GM19035 (cell line): ENCODE data around the gene CDPF1.
"Not testable (repeated sequence)": the region's sequence is repeated elsewhere in the genome, so short reads cannot be mapped to it uniquely, and the experiment has no call there.

ENCODE experiments used
- ATAC-seq: cut with Tn5 transposase; IDR thresholded peaks from one replicate; pipeline ENCODE4 v1.9.1; 2021; ENCODE audit not compliant: unreplicated experiment

The CDPF1 gene

GRCh38 chr22:46281866-46282678, 32.0 kb upstream of the CDPF1 start:
- no peak for ATAC-seq

GRCh38 chr22:46280999-46281623, 31.0 kb upstream of the CDPF1 start:
- ATAC-seq: no peak

GRCh38 chr22:46280063-46280817, 30.1 kb upstream of the CDPF1 start:
- no peak for ATAC-seq

DNA sequence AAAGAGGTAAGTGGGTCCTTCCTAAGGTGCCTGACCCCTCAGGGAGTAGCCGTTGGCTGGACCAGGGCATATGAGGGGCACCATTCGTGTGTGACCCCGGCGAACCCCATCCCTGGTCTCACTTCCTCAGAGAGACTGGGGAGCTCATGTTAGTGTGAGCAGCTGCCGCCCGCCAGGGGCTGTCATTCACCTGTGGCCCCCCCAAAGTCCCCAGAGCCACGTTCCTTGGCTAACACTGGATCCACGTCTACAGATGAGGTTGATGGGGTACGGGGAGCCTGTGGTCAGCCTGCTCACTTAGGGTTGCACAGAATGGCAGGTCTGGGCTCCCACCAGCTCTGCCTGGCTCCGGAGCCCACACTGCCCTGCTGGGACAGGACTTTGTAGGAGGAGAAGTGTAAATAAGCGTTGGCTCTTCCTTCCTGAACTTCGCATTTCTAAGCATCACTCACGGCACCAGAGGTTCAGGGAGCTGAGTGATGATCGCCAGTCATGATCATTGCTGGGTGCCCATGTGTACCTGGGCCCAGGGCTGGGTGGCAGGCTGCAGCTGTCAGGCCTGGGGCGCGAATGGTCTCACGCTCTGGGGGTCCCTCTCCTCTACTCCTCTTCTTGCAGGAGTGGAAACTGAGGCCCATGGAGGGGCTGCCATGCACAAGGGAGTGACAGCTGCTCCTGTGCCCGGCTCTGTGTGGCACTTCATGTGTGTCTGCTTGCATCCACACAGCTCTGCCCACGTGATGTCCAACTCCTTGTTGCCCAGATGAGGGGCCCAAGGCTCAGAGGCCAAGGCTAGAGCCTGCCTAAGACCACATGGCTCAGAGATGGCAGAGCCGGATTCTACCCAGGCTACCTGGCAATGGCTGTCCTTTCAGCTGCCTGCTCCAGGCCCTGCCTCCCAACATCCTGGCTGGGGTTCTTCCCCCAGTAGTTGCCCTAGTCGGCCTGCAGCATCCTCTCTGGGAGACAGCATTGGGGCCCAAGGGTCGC, 28.9 kb upstream of the CDPF1 start:
- ATAC-seq: no peak

DNA sequence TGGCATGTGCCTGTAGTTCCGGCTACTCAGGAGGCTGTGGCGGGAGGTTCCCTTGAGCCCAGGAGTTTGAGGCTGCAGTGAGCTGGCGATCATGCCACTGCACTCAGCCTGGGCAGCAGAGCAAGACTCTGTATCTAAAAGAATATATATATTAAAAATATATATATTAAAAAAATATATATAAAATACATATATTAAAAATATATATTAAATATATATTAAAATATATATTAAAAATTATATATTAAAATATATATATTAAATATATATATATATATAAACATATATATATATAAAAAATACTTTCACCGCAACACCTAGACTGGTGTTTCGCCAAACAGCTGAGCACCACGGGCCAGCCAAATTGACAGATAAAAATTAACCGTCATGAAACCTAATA, 26.5 kb upstream of the CDPF1 start:
- no peak for ATAC-seq

GRCh38 chr22:46275455-46276122, 25.5 kb upstream of the CDPF1 start:
- no peak for ATAC-seq

DNA sequence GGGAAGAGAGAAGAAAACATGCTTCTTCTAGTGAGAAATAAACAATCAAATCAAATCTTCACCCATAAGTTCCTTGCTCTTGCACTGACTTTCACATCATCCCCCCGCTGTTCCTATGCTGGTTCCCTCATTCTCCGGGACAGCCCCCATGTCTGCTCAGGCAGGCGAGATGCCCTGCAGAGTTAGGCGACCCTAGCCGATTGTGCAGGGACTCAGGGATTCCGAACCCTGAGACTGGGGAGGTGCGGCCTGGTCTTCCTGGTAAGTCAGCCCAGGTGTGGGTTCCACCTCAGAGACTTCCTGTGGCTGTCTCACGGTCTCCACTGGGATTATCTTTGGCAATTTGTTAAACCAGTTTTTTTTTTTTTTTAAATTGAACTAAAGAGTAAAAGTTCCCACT, 24.3 kb upstream of the CDPF1 start:
- no peak for ATAC-seq

GRCh38 chr22:46273432-46274148, 23.5 kb upstream of the CDPF1 start:
- no peak for ATAC-seq

- ATAC-seq: no peak
These were observed 22.8 kb upstream of the CDPF1 start for GRCh38 chr22:46272762-46273431.

DNA sequence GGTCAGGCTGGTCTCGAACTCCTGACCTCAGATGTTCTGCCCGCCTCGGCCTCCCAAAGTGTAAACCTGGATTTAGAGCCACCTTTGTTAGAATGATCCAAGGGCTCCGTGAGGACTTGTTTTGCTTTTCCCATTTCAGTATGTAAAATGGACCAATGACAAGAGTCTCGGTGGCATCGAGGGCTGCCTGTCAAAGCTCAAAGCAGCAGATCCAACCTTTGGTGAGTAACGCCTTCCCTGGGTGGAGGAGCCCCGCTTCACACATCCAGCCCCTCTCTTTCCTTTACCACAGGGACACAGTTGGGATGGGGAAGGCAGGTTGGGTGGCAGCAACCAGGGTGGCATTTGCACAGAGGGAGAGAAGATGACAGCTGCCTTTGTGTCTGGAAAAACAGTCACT, 22.1 kb upstream of the CDPF1 start:
- ATAC-seq: no peak

- no peak for ATAC-seq
These were observed 19.5 kb upstream of the CDPF1 start for GRCh38 chr22:46269564-46269963.

GRCh38 chr22:46267431-46268279, 17.6 kb upstream of the CDPF1 start, which contains the start of gene TTC38:
Gene TTC38, plus strand, starts transcription at chr22:46268008. Its CDS starts 32 bp downstream, at chr22:46268040.
- no peak for ATAC-seq

DNA sequence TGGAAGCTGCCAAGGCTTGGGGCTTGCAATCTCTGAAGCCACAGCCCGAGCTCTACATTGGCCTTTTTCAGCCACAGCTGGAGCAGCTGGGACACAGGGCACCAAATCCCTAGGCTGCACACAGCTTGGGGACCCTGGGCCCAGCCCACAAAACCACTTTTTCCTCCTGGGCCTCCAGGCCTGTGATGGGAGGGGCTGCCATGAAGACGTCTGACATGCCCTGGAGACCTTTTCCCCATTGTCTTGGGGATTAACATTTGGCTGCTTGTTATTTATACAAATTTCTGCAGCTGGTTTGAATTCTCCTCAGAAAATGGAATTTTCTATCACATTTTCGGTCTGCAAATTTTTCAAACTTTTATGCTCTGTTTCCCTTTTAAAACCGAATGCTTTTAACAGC, 15.5 kb upstream of the CDPF1 start:
- not testable (repeated sequence) for ATAC-seq

DNA sequence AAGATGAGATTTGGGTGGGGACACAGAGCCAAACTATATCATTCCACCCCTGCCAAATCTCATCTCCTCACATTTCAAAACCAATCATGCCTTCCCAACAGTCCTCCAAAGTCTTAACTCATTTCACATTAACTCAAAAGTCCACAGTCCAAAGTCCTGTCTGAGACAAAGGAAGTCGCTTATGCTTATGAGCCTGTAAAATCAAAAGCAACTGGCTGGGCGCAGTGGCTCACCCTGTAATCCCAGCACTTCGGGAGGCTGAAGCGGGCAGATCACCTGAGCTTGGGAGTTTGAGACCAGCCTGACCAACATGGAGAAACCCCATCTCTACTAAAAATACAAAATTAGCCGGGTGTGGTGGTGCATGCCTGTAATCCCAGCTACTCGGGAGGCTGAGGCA, 14.4 kb upstream of the CDPF1 start:
- not testable (repeated sequence) for ATAC-seq

GRCh38 chr22:46263216-46263590, 13.1 kb upstream of the CDPF1 start, which contains the start of gene PKDREJ:
Gene PKDREJ, minus strand, starts transcription at chr22:46263343. Its CDS starts 21 bp downstream, at chr22:46263322.
- ATAC-seq: no peak

DNA sequence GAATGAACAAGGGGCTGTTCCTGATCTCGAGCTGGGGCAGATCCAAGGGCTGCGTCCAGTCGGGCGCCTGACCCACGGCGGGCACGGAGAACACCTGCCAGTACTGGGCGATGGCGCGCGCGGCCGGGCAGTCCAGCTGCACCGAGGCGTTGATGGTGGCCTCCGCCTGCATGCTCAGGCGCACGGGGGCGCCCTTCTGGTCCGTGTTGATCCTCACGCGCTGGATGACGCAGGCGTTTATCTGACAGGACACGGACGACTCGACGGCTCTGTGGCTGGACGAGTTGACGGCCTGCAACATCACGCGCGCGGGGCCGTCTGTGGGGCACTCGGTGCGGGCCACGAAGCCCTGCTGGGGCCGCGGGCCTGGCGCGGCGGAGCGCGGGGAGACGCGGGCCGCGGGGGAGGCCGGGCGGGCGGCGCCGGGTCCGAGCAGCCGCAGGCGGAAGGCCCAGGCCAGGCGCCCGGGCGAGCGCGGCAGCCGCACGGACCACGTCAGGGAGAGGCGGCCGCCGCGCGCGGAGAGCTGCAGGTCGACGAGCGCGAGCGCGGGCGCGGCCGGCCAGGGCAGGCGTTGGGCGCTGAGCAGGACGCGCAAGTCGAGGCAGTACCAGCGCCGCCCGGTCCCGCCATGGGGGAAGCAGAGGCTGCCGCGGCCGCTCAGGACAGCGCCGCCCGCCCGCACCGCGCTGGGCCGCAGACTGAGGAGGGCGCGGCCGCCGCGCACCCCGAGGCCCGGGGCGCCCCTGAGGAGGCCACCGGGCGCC, 12.5 kb upstream of the CDPF1 start:
- no peak for ATAC-seq

DNA sequence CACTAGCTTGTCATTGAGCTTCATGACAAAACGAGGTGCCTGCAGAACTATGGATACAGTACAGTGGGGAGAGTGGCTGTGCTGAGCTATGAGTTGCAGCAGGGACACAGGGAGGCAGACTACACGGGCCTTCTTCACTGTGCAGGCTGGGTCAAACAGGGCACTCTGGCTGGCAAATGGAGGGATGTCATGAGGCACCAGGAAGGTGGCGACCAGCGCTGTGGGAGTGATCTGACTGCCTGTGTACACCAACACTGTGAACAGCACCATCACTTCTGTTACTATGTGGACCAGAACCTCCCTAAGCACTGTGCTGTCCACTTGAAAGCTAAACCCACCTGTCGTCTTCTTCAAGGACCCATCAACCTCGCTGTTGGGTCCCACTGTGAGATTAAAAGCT, 9.9 kb upstream of the CDPF1 start:
- ATAC-seq: no peak
